Fibroblast of skin of abdomen (primary cell): ENCODE measurements around the gene PIGZ.

Source experiments
- DNase-seq: peaks from one replicate; pipeline ENCODE4 v3.0.0-alpha.2; 2013

The PIGZ gene

GRCh38 chr3:196901768-196902167, 66.9 kb downstream of the PIGZ start:
- DNase-seq: no peak
